Osteocyte (in vitro differentiated cells): ENCODE measurements around the gene LRP1B. TPM values are rescaled to one million over a fixed set of nuclear protein-coding genes. Genes with fewer than 3 reads are reported as not detected.

Experiments used
- DNase-seq: peaks from one replicate; pipeline ENCODE4 v3.0.0; 2021; ENCODE audit warnings: mixed read lengths; ENCODE audit not compliant: unreplicated experiment; ENCODE audit errors: extremely low spot score
- H3K27ac Mint-ChIP-seq: one replicate; pipeline ENCODE4 v1.8.0; 2021; ENCODE audit warnings: mild to moderate bottlenecking, mixed read lengths; ENCODE audit not compliant: unreplicated experiment
- H3K27me3 Mint-ChIP-seq: one replicate; pipeline ENCODE4 v1.8.0; 2021; ENCODE audit warnings: mixed read lengths; ENCODE audit not compliant: unreplicated experiment
- H3K36me3 Mint-ChIP-seq: one replicate; pipeline ENCODE4 v1.8.0; 2021; ENCODE audit warnings: mixed read lengths; ENCODE audit not compliant: unreplicated experiment
- H3K4me1 Mint-ChIP-seq: one replicate; pipeline ENCODE4 v1.8.0; 2021; ENCODE audit warnings: mixed read lengths; ENCODE audit not compliant: unreplicated experiment
- H3K4me3 Mint-ChIP-seq: one replicate; pipeline ENCODE4 v1.8.0; 2021; ENCODE audit warnings: mild to moderate bottlenecking, moderate library complexity, mixed read lengths; ENCODE audit not compliant: unreplicated experiment
- H3K9me3 Mint-ChIP-seq: one replicate; pipeline ENCODE4 v1.8.0; 2021; ENCODE audit warnings: mixed read lengths; ENCODE audit not compliant: unreplicated experiment
- total RNA-seq: library from RNA; stranded (reverse); gene quantifications from 2 replicates; pipeline ENCODE4 v1.2.1, GENCODE V29; 2021
- TF ChIP-seq, protein P1 (sequence below): fragments of 200-600 bp; sonication (generic); IDR thresholded peaks from 2 replicates; pipeline ENCODE4 v1.5.0; 2021; ENCODE audit warnings: antibody characterized with exemption, mild to moderate bottlenecking, moderate library complexity

The LRP1B gene
- total RNA-seq, 1 donor from 2014 or later = 3.6 TPM

DNA sequence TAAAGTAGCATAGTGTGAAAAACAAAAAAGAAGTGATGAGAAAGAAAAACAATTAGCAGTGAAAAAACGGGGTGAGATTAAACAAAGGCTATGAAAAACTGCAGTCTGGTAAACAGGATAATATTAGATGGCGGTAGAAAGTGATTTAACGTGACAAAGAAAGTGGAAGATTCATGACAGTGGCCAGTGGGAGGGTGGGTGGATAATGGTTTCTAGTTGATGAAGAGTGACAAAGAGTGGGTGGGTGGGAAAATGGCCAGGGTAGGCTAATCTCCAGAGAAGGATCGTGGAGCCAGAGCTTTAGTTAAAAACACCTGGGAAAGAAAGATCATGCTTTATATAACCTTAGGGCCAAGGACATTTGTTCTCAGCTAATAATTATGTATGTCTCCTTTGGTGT is 1667.8 kb downstream of the LRP1B start:
- Mint-ChIP-seq H3K4me3 (no peak overlapping the region), H3K27ac (no peak overlapping the region), H3K27me3 (no peaks in the 10 kb centered on the region), H3K4me1 (no peaks in the 10 kb centered on the region), H3K9me3 (no peaks in the 10 kb centered on the region), H3K36me3 (no peaks in the 10 kb centered on the region)
- TF ChIP-seq, protein P1, sequence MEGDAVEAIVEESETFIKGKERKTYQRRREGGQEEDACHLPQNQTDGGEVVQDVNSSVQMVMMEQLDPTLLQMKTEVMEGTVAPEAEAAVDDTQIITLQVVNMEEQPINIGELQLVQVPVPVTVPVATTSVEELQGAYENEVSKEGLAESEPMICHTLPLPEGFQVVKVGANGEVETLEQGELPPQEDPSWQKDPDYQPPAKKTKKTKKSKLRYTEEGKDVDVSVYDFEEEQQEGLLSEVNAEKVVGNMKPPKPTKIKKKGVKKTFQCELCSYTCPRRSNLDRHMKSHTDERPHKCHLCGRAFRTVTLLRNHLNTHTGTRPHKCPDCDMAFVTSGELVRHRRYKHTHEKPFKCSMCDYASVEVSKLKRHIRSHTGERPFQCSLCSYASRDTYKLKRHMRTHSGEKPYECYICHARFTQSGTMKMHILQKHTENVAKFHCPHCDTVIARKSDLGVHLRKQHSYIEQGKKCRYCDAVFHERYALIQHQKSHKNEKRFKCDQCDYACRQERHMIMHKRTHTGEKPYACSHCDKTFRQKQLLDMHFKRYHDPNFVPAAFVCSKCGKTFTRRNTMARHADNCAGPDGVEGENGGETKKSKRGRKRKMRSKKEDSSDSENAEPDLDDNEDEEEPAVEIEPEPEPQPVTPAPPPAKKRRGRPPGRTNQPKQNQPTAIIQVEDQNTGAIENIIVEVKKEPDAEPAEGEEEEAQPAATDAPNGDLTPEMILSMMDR = no peak
- no peak for DNase-seq

DNA sequence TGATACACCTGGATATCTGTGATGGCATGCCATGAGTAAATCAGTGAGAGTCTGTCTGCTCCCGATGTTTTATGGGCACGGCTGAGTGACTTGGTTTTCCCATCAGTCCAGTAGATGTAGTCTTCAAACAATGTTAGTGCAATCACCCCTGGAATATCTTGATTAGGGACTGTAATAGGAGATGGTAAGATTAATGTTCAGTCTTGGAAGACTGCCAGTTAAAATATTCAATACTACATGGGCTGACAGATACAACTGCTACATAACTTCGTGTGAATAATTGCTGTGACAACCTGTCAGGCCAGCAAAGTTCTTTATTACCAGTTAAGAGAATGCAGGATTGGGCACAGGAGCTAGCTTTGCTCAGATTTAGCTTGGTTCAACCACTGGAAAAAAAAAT is 1673.3 kb downstream of the LRP1B start:
- Mint-ChIP-seq H3K9me3 (no peaks in the 10 kb centered on the region), H3K4me3 (no peak overlapping the region), H3K27me3 (no peaks in the 10 kb centered on the region), H3K27ac (no peak overlapping the region), H3K4me1 (peaks cover 3% of the 10 kb centered on the region), H3K36me3 (no peaks in the 10 kb centered on the region)
- TF ChIP-seq, protein P1 = no peak
- no peak for DNase-seq

DNA sequence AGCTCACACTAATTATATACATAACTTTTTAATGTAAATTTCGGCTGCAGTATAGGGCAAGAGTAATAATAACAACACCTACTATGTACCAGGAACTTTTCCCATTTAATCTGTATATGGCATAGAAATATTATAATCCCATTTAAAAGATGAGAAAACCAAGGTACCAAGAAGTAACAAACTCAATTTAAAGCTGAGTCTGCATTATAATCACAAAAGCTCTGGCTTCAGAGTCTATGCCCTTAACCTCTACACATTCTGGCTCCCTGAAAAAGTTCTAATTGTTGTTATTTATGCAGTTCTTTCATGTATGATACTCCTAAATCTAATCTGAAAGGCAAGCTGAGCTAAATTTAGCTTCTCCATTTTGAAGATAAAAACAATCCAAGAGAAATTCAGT is 1675.5 kb downstream of the LRP1B start:
- TF ChIP-seq, protein P1 = no peak
- H3K9me3 Mint-ChIP-seq = no peaks in the 10 kb centered on the region
- H3K27ac Mint-ChIP-seq = no peak overlapping the region
- H3K4me3 Mint-ChIP-seq = no peak overlapping the region
- no peak for DNase-seq
- no peaks in the 10 kb centered on the region for H3K36me3 Mint-ChIP-seq
- H3K4me1 Mint-ChIP-seq = peaks cover 3% of the 10 kb centered on the region
- H3K27me3 Mint-ChIP-seq = no peaks in the 10 kb centered on the region

DNA sequence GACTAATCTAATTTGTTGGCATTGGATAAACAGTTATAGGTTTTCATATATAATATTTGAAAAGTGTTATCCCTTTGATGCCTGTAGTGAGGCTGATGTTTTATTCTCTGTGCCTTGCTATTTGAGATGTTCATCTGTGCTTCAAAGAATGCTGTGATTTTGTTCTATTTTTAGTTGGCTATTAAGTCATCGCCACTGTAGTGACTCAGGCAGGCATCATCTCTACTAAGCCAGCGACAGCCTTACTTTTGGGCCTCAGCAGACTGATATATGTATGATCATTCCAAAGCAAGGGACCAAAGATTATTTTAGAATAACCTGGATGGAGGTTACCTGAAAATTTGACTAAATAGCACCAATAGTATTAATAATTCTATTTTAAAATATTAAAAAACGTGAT is 1676.1 kb downstream of the LRP1B start:
- H3K36me3 Mint-ChIP-seq = no peaks in the 10 kb centered on the region
- DNase-seq = no peak
- TF ChIP-seq, protein P1 = no peak
- no peak overlapping the region for H3K4me3 Mint-ChIP-seq
- H3K4me1 Mint-ChIP-seq = peaks cover 3% of the 10 kb centered on the region
- no peak overlapping the region for H3K27ac Mint-ChIP-seq
- no peaks in the 10 kb centered on the region for H3K27me3 Mint-ChIP-seq
- H3K9me3 Mint-ChIP-seq = no peaks in the 10 kb centered on the region

DNA sequence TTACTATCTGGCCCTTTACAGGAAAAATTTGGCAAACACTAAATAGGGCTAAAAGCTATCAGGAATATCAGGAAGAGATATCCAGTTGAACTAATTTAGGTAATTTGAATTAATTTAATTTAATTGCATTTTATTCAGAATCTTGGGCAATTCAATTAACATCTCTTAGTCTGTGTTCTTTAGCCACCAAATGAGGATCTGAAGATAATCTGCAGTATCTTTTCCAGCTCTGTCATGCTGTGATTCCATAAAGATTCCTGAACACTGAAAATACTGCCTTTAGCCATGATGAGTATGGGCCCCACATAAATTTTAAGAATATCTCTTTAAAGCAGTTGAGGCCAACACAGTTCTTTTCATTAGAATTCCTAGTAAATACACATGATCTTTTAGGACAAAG is 1679.5 kb downstream of the LRP1B start:
- Mint-ChIP-seq H3K27me3 (no peaks in the 10 kb centered on the region), H3K4me3 (no peak overlapping the region), H3K27ac (no peak overlapping the region), H3K9me3 (no peaks in the 10 kb centered on the region), H3K36me3 (no peaks in the 10 kb centered on the region), H3K4me1 (peaks cover 3% of the 10 kb centered on the region)
- TF ChIP-seq, protein P1 = no peak
- no peak for DNase-seq
